Measurements from ENCODE around the gene DZIP3. TPM values are rescaled to one million over a fixed set of nuclear protein-coding genes. Genes with fewer than 3 reads are reported as not detected.
A peak's percentile ranks its signal among the peaks of the same experiment; 100 is the strongest.

DZIP3 gene
- total RNA-seq, 1 experiment from 2014 or later: 22.1 TPM

- H4K20me1 ChIP-seq (ENCODE audit: control insufficient read depth, insufficient read depth, insufficient read length): no peaks in the 10 kb centered on the region
- H2BK20ac ChIP-seq (ENCODE audit: low read depth, low read length, poor library complexity, severe bottlenecking): no peak overlapping the region
- no peak overlapping the region for H4K8ac ChIP-seq (replicated peaks; ENCODE audit: insufficient read length, low read depth, low read length)
- peak overlapping the region in 1 of 3 experiments; percentile 59; a peak in 1 of 7 replicates for H3K27ac Mint-ChIP-seq
- no peak overlapping the region for H3K23ac ChIP-seq (ENCODE audit: insufficient read length, low read depth, low read length)
- H2AK5ac ChIP-seq (ENCODE audit: insufficient read length, low read length): no peak overlapping the region
- H3K14ac ChIP-seq (ENCODE audit: insufficient read depth, low read length): no peak overlapping the region
- peaks cover 0 to 7% of the 10 kb centered on the region in 2 experiments; a peak in 2 of 5 replicates for H3K9me3 Mint-ChIP-seq
- H3K4me1 ChIP-seq (ENCODE audit: insufficient read depth, low read length): no peaks in the 10 kb centered on the region; the same call in 1 of the 2 replicates
- H4K91ac ChIP-seq (ENCODE audit: insufficient read length, low read depth, low read length): no peak overlapping the region
- no peak overlapping the region for H3K4me2 ChIP-seq (ENCODE audit: insufficient read depth, insufficient read length, low read length)
- WGBS (ENCODE audit: extremely low coverage, insufficient read length, low lambda C conversion rate): no CpG with 5 or more reads among the region's 4 CpGs
- no peak overlapping the region for H2AFZ ChIP-seq (ENCODE audit: low read length)
- H3K9me3 ChIP-seq (ENCODE audit: control insufficient read depth, low read depth, low read length): no peaks in the 10 kb centered on the region
- H2BK120ac ChIP-seq (ENCODE audit: low read depth, low read length, poor library complexity, severe bottlenecking): no peak overlapping the region
- no peak overlapping the region for H3K56ac ChIP-seq (ENCODE audit: insufficient read length, low read depth, low read length)
- no peak overlapping the region for H3K4me3 Mint-ChIP-seq
- no peak overlapping the region for H3T11ph ChIP-seq (ENCODE audit: low read length)
- DNase-seq: no peak
- H3K36me3 Mint-ChIP-seq (ENCODE audit: insufficient read depth in 1 of 3, low read depth in 3 of 3): peaks cover 0 to 18% (median 17%) of the 10 kb centered on the region in 3 experiments; a peak in 5 of 7 replicates
- H3K79me1 ChIP-seq (ENCODE audit: insufficient read depth, low read depth, low read length, poor library complexity, severe bottlenecking): no peaks in the 10 kb centered on the region
- H3K9ac ChIP-seq (ENCODE audit: extremely low read depth, insufficient read length, low read length): no peak overlapping the region
- no peaks in the 10 kb centered on the region for H3K27me3 ChIP-seq (ENCODE audit: insufficient read depth, low read length)
- no peak overlapping the region for H2BK12ac ChIP-seq (ENCODE audit: insufficient read length, low read depth, low read length)
- H3K27ac ChIP-seq (ENCODE audit: insufficient read length, low read depth, low read length): no peak overlapping the region
- H3K4me1 Mint-ChIP-seq: peaks cover 20 to 30% of the 10 kb centered on the region in 2 experiments
- no peaks in the 10 kb centered on the region; the same call in 1 of the 2 replicates for H3K79me2 ChIP-seq (ENCODE audit: insufficient read depth, low read length)
- no peak overlapping the region for H3K18ac ChIP-seq (ENCODE audit: insufficient read length, low read depth, low read length)
- no peak overlapping the region for H3K4ac ChIP-seq (ENCODE audit: low read depth, low read length)
- no peaks in the 10 kb centered on the region for H3K27me3 Mint-ChIP-seq (ENCODE audit: low read depth)
- H3K23me2 ChIP-seq (ENCODE audit: insufficient read length, low read depth, low read length, poor library complexity, severe bottlenecking): no peaks in the 10 kb centered on the region
- no peak for TF ChIP-seq CTCF (conservative IDR thresholded peaks at IDR 0.05)
- no peak overlapping the region for H2BK5ac ChIP-seq (ENCODE audit: insufficient read length, low read length)
- no peak overlapping the region for H2BK15ac ChIP-seq (ENCODE audit: low read depth, low read length)
- H4K5ac ChIP-seq (ENCODE audit: insufficient read length, low read depth, low read length): no peak overlapping the region
Observed at GRCh38 chr3:108605491-108605890, 16.0 kb downstream of the DZIP3 start.

All from H9 (cell line).